ENCODE results near the gene BBLN. TPM values are rescaled to one million over a fixed set of nuclear protein-coding genes. Genes with fewer than 3 reads are reported as not detected.

Gene BBLN
- total RNA-seq, 1 donor from 2014 or later = 93.9 TPM

GRCh38 chr9:128118971-128119665, 40.9 kb upstream of the BBLN start:
- H3K27ac Mint-ChIP-seq (ENCODE audit: unreplicated experiment) = no peak overlapping the region
- no peak for DNase-seq (ENCODE audit: extremely low spot score, unreplicated experiment)
- H3K36me3 Mint-ChIP-seq (ENCODE audit: unreplicated experiment) = peaks cover 2% of the 10 kb centered on the region
- TF ChIP-seq, protein P1, sequence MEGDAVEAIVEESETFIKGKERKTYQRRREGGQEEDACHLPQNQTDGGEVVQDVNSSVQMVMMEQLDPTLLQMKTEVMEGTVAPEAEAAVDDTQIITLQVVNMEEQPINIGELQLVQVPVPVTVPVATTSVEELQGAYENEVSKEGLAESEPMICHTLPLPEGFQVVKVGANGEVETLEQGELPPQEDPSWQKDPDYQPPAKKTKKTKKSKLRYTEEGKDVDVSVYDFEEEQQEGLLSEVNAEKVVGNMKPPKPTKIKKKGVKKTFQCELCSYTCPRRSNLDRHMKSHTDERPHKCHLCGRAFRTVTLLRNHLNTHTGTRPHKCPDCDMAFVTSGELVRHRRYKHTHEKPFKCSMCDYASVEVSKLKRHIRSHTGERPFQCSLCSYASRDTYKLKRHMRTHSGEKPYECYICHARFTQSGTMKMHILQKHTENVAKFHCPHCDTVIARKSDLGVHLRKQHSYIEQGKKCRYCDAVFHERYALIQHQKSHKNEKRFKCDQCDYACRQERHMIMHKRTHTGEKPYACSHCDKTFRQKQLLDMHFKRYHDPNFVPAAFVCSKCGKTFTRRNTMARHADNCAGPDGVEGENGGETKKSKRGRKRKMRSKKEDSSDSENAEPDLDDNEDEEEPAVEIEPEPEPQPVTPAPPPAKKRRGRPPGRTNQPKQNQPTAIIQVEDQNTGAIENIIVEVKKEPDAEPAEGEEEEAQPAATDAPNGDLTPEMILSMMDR (IDR thresholded peaks at IDR 0.05) = no peak
- peaks cover 12% of the 10 kb centered on the region for H3K4me1 Mint-ChIP-seq (ENCODE audit: unreplicated experiment)
- H3K27me3 Mint-ChIP-seq (ENCODE audit: unreplicated experiment) = no peaks in the 10 kb centered on the region
- no peak overlapping the region for H3K4me3 Mint-ChIP-seq (ENCODE audit: unreplicated experiment)
- no peaks in the 10 kb centered on the region for H3K9me3 Mint-ChIP-seq (ENCODE audit: unreplicated experiment)

DNA sequence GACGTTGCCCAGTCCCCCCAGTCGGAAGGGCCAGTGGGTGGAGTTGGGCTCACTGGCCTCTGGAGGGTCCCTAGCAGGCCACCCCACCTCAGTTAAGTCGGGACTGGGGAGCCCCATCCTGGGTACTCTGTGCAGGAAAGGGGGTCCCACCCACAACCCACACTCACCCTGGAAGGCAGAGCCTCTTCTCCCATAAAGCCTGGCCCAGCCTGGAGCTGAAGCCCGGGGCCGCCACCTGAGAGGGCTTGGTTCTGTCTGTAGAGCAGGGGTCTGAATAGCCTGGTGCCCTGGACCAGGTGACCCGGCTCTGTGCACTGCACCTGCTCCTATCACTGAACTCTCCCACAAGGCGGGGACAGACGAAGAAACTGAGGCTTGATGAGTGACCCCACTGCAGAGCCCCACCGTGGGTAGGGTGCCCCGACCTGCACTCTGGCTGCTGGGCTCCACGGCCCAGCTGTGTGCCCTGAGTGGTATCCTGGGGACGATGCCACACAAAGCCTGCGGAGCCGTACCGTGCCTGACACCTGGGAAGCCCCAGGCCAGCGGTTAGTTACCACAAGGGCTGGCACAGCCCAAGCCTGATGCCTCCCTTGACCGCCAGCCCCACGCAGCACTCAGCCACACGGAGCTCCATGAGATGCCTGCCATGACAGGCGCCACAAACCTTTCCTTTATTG, 39.9 kb upstream of the BBLN start:
- no peaks in the 10 kb centered on the region for H3K27me3 Mint-ChIP-seq (ENCODE audit: unreplicated experiment)
- H3K27ac Mint-ChIP-seq (ENCODE audit: unreplicated experiment) = no peak overlapping the region
- H3K4me3 Mint-ChIP-seq (ENCODE audit: unreplicated experiment) = no peak overlapping the region
- DNase-seq (ENCODE audit: extremely low spot score, unreplicated experiment) = no peak
- H3K36me3 Mint-ChIP-seq (ENCODE audit: unreplicated experiment) = peaks cover 4% of the 10 kb centered on the region
- TF ChIP-seq, protein P1 (IDR thresholded peaks at IDR 0.05) = no peak
- H3K4me1 Mint-ChIP-seq (ENCODE audit: unreplicated experiment) = peaks cover 14% of the 10 kb centered on the region
- no peaks in the 10 kb centered on the region for H3K9me3 Mint-ChIP-seq (ENCODE audit: unreplicated experiment)

GRCh38 chr9:128120741-128121465, 39.2 kb upstream of the BBLN start:
- Mint-ChIP-seq H3K4me3 (ENCODE audit: unreplicated experiment) (no peak overlapping the region), H3K36me3 (ENCODE audit: unreplicated experiment) (peaks cover 4% of the 10 kb centered on the region), H3K9me3 (ENCODE audit: unreplicated experiment) (no peaks in the 10 kb centered on the region), H3K4me1 (ENCODE audit: unreplicated experiment) (peaks cover 20% of the 10 kb centered on the region), H3K27ac (ENCODE audit: unreplicated experiment) (no peak overlapping the region), H3K27me3 (ENCODE audit: unreplicated experiment) (no peaks in the 10 kb centered on the region)
- TF ChIP-seq, protein P1 (IDR thresholded peaks at IDR 0.05) = no peak
- no peak for DNase-seq (ENCODE audit: extremely low spot score, unreplicated experiment)

GRCh38 chr9:128121466-128121810, 38.6 kb upstream of the BBLN start:
- Mint-ChIP-seq H3K4me3 (ENCODE audit: unreplicated experiment) (no peak overlapping the region), H3K27me3 (ENCODE audit: unreplicated experiment) (no peaks in the 10 kb centered on the region), H3K27ac (ENCODE audit: unreplicated experiment) (no peak overlapping the region), H3K36me3 (ENCODE audit: unreplicated experiment) (peaks cover 4% of the 10 kb centered on the region), H3K9me3 (ENCODE audit: unreplicated experiment) (no peaks in the 10 kb centered on the region), H3K4me1 (ENCODE audit: unreplicated experiment) (peaks cover 25% of the 10 kb centered on the region)
- no peak for DNase-seq (ENCODE audit: extremely low spot score, unreplicated experiment)
- TF ChIP-seq, protein P1 (IDR thresholded peaks at IDR 0.05) = no peak
